ENCODE results near the gene VPS37C. TPM values are rescaled to one million over a fixed set of nuclear protein-coding genes. Genes with fewer than 3 reads are reported as not detected.

The VPS37C gene
- total RNA-seq, 1 donor from 2014 or later: 9.9 TPM

DNA sequence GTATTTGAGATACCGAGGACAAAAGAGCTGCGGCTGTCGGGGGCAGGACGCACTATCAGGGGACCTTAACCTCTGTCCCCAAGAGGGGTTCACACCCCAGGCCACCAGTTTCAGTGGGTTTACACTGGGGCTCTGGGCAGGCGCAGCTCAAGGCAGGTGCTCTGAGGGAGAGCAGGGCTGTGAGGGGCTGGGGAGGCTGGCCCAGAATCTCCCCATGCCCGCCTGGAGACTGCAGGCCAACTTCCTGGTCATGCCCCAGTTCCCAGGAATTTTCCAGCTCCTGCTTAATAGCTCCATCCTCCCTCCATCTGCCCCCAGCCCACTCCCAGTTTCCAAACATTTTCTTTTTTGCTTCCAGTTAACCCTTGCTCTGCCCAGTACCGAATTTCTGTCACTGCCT, 34.5 kb upstream of the VPS37C start:
- TF ChIP-seq CTCF (IDR thresholded peaks at IDR 0.05) (no peak), EZH2 (IDR thresholded peaks at IDR 0.05) (no peak), EZH2phosphoT487 (IDR thresholded peaks at IDR 0.05) (no peak)
- H3K4me3 Mint-ChIP-seq: no peak overlapping the region
- H3K4me1 Mint-ChIP-seq: peaks cover 5% of the 10 kb centered on the region
- Histone ChIP-seq H3K9me3 (ENCODE audit: low read depth) (no peaks in the 10 kb centered on the region), H3K27ac (no peak overlapping the region), H3K36me3 (no peaks in the 10 kb centered on the region), H3F3A (ENCODE audit: low read depth) (no peaks in the 10 kb centered on the region), H4K20me1 (ENCODE audit: low read depth) (no peaks in the 10 kb centered on the region), H3K79me2 (ENCODE audit: low read depth) (no peaks in the 10 kb centered on the region), H3K27me3 (no peaks in the 10 kb centered on the region), H3K9ac (no peak overlapping the region), H3K4me3 (no peak overlapping the region), H3K4me1 (no peaks in the 10 kb centered on the region), H3K4me2 (no peak overlapping the region), H2AFZ (replicated peaks) (no peak overlapping the region)
- no peaks in the 10 kb centered on the region for H3K36me3 Mint-ChIP-seq
- peak overlapping the region; percentile 30 for H3K27ac Mint-ChIP-seq
- DNase-seq (ENCODE audit: low spot score): no peak
- H3K27me3 Mint-ChIP-seq (ENCODE audit: insufficient read depth, low read depth): peaks cover 7% of the 10 kb centered on the region
- peaks cover 3% of the 10 kb centered on the region for H3K9me3 Mint-ChIP-seq

DNA sequence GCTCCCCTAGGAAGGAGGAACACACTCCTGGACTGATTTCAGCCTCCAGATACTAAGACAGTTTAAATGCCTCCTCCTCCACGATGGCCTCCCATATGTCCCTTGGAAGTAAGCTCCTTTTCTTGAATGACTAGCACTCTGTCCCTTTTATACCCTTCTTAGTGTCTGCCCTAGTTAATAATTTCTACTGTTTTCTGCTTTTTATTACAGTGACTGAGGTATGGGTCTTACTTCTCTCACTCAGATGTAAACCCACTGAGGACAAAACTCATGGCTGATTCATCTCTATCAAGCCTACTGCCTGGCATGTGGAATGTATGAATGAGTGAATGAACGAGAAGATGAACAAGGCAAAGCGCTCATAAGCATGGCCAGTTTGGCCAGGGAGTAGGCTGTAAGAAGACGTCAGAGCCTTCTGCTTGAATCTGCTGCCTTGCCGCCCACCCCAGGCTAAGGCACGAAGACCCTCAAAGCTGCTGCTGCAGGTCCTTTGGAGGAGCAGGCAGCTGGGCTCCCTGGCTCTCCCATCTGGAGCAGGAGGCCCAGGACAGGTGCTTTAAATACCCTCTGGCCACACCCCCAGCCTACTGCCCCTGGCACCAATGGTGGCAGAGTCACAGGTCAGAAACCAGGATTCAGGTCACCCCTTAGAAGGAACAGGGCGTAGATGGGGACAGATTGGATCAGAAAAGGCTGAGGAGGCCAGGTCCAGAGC, 33.9 kb upstream of the VPS37C start:
- H3K4me1 ChIP-seq: no peaks in the 10 kb centered on the region
- H3K9me3 ChIP-seq (ENCODE audit: low read depth): no peaks in the 10 kb centered on the region
- no peak overlapping the region for H3K4me3 ChIP-seq
- H3K4me2 ChIP-seq: no peak overlapping the region
- Mint-ChIP-seq H3K9me3 (peaks cover 3% of the 10 kb centered on the region), H3K4me3 (no peak overlapping the region), H3K27me3 (ENCODE audit: insufficient read depth, low read depth) (peaks cover 7% of the 10 kb centered on the region), H3K4me1 (peaks cover 5% of the 10 kb centered on the region), H3K27ac (peak overlapping the region; percentile 26), H3K36me3 (no peaks in the 10 kb centered on the region)
- no peaks in the 10 kb centered on the region for H3K79me2 ChIP-seq (ENCODE audit: low read depth)
- no peak overlapping the region for H2AFZ ChIP-seq (replicated peaks)
- no peaks in the 10 kb centered on the region for H3K36me3 ChIP-seq
- no peak overlapping the region for H3K27ac ChIP-seq
- H3K27me3 ChIP-seq: no peaks in the 10 kb centered on the region
- TF ChIP-seq EZH2phosphoT487 (IDR thresholded peaks at IDR 0.05) (no peak), EZH2 (IDR thresholded peaks at IDR 0.05) (no peak), CTCF (IDR thresholded peaks at IDR 0.05) (no peak)
- no peaks in the 10 kb centered on the region for H4K20me1 ChIP-seq (ENCODE audit: low read depth)
- H3K9ac ChIP-seq: no peak overlapping the region
- DNase-seq (ENCODE audit: low spot score): no peak
- no peaks in the 10 kb centered on the region for H3F3A ChIP-seq (ENCODE audit: low read depth)

GRCh38 chr11:61194169-61194671, 33.0 kb upstream of the VPS37C start:
- Mint-ChIP-seq H3K4me3 (no peak overlapping the region), H3K27ac (no peak overlapping the region), H3K36me3 (no peaks in the 10 kb centered on the region), H3K4me1 (peaks cover 5% of the 10 kb centered on the region), H3K9me3 (peaks cover 1% of the 10 kb centered on the region), H3K27me3 (ENCODE audit: insufficient read depth, low read depth) (peaks cover 5% of the 10 kb centered on the region)
- no peak overlapping the region for H3K4me3 ChIP-seq
- no peaks in the 10 kb centered on the region for H3K36me3 ChIP-seq
- no peaks in the 10 kb centered on the region for H3K79me2 ChIP-seq (ENCODE audit: low read depth)
- no peaks in the 10 kb centered on the region for H3K4me1 ChIP-seq
- H3K27me3 ChIP-seq: no peaks in the 10 kb centered on the region
- no peaks in the 10 kb centered on the region for H4K20me1 ChIP-seq (ENCODE audit: low read depth)
- DNase-seq (ENCODE audit: low spot score): no peak
- TF ChIP-seq EZH2 (IDR thresholded peaks at IDR 0.05) (no peak), EZH2phosphoT487 (IDR thresholded peaks at IDR 0.05) (no peak), CTCF (IDR thresholded peaks at IDR 0.05) (no peak)
- no peak overlapping the region for H3K4me2 ChIP-seq
- H3K9ac ChIP-seq: no peak overlapping the region
- no peaks in the 10 kb centered on the region for H3F3A ChIP-seq (ENCODE audit: low read depth)
- peak overlapping the region; percentile 5 for H2AFZ ChIP-seq (replicated peaks)
- no peaks in the 10 kb centered on the region for H3K9me3 ChIP-seq (ENCODE audit: low read depth)
- H3K27ac ChIP-seq: no peak overlapping the region
